Neural progenitor cell (in vitro differentiated cells): ENCODE results near the gene DHX34. TPM values are rescaled to one million over a fixed set of nuclear protein-coding genes. Genes with fewer than 3 reads are reported as not detected.

Experiments
- DNase-seq: peaks from one replicate; pipeline ENCODE4 v3.0.0-alpha.2; 2016; ENCODE audit warnings: low spot score
- H2AFZ ChIP-seq: fragments of 200-600 bp; sonication (generic); replicated peaks from 2 replicates; pipeline ENCODE4 v1.6.1; 2016; ENCODE audit warnings: antibody characterized with exemption
- H3F3A ChIP-seq: fragments of 200-600 bp; sonication (generic); 2 replicates; pipeline ENCODE4 v1.6.1; 2016; ENCODE audit warnings: antibody characterized with exemption, low read depth
- H3K27ac ChIP-seq: fragments of 200-600 bp; sonication (generic); 2 replicates; pipeline ENCODE4 v1.5.1; 2016; ENCODE audit warnings: mild to moderate bottlenecking
- H3K27me3 ChIP-seq: fragments of 200-600 bp; sonication (generic); 2 replicates; pipeline ENCODE4 v1.6.1; 2016; ENCODE audit warnings: mild to moderate bottlenecking, moderate library complexity
- H3K36me3 ChIP-seq: fragments of 200-600 bp; sonication (generic); 2 replicates; pipeline ENCODE4 v1.5.1; 2016
- H3K4me1 ChIP-seq: fragments of 200-600 bp; sonication (generic); 2 replicates; pipeline ENCODE4 v1.6.1; 2016; ENCODE audit warnings: mixed run types
- H3K4me2 ChIP-seq: fragments of 200-600 bp; sonication (generic); 2 replicates; pipeline ENCODE4 v1.6.1; 2016
- H3K4me3 ChIP-seq: fragments of 200-600 bp; sonication (generic); 2 replicates; pipeline ENCODE4 v1.5.1; 2016
- H3K79me2 ChIP-seq: fragments of 200-600 bp; sonication (generic); 2 replicates; pipeline ENCODE4 v1.6.1; 2016; ENCODE audit warnings: low read depth
- H3K9ac ChIP-seq: fragments of 200-600 bp; sonication (generic); 2 replicates; pipeline ENCODE4 v1.6.1; 2016
- H3K9me3 ChIP-seq: fragments of 200-600 bp; sonication (generic); 2 replicates; pipeline ENCODE4 v1.5.1; 2016; ENCODE audit warnings: low read depth
- H4K20me1 ChIP-seq: fragments of 200-600 bp; sonication (generic); 2 replicates; pipeline ENCODE4 v1.6.1; 2016; ENCODE audit warnings: low read depth
- H3K27ac Mint-ChIP-seq: 3 replicates; pipeline ENCODE4 v1.8.0; 2021; ENCODE audit warnings: mixed read lengths
- H3K27me3 Mint-ChIP-seq: 2 replicates; pipeline ENCODE4 v1.8.0; 2022; ENCODE audit warnings: low read depth, mild to moderate bottlenecking, inconsistent platforms, moderate library complexity, mixed read lengths; ENCODE audit not compliant: insufficient read depth
- H3K36me3 Mint-ChIP-seq: 3 replicates; pipeline ENCODE4 v1.8.0; 2021; ENCODE audit warnings: mixed read lengths
- H3K4me1 Mint-ChIP-seq: 3 replicates; pipeline ENCODE4 v1.8.0; 2021; ENCODE audit warnings: mixed read lengths
- H3K4me3 Mint-ChIP-seq: 3 replicates; pipeline ENCODE4 v1.8.0; 2021; ENCODE audit warnings: mild to moderate bottlenecking, moderate library complexity, mixed read lengths
- H3K9me3 Mint-ChIP-seq: 3 replicates; pipeline ENCODE4 v1.8.0; 2020; ENCODE audit warnings: mixed read lengths
- CTCF ChIP-seq: fragments of 200-600 bp; sonication (generic); IDR thresholded peaks from 2 replicates; pipeline ENCODE4 v1.5.1; 2017; ENCODE audit warnings: antibody characterized with exemption, mild to moderate bottlenecking
- EZH2 ChIP-seq: fragments of 200-600 bp; sonication (generic); IDR thresholded peaks from 2 replicates; pipeline ENCODE4 v1.6.1; 2017; ENCODE audit warnings: antibody characterized with exemption, mild to moderate bottlenecking, moderate library complexity
- EZH2phosphoT487 ChIP-seq: fragments of 200-600 bp; sonication (generic); IDR thresholded peaks from 2 replicates; pipeline ENCODE4 v1.6.1; 2017; ENCODE audit warnings: antibody characterized with exemption
- total RNA-seq: library from RNA; depleted of rRNA; stranded (reverse); fragments of >200 nt; gene quantifications from 2 replicates; pipeline ENCODE4 v1.2.3, GENCODE V29; 2015; ENCODE audit warnings: low replicate concordance

DHX34 gene
- total RNA-seq, 1 donor from 2014 or later: 12.3 TPM

GRCh38 chr19:47413941-47414340, 64.8 kb downstream of the DHX34 start:
- H3K27ac Mint-ChIP-seq: peak overlapping the region; percentile 46
- H3K9me3 ChIP-seq: no peaks in the 10 kb centered on the region
- peaks cover 19% of the 10 kb centered on the region for H3K27me3 ChIP-seq
- no peak for DNase-seq
- H3F3A ChIP-seq: peaks cover 18% of the 10 kb centered on the region
- peaks cover 10% of the 10 kb centered on the region for H3K4me1 ChIP-seq
- H2AFZ ChIP-seq: no peak overlapping the region
- H3K9ac ChIP-seq: no peak overlapping the region
- no peak overlapping the region for H3K4me2 ChIP-seq
- H3K4me3 Mint-ChIP-seq: no peak overlapping the region
- H3K36me3 Mint-ChIP-seq: peaks cover 19% of the 10 kb centered on the region
- peaks cover 14% of the 10 kb centered on the region for H3K4me1 Mint-ChIP-seq
- peaks cover 2% of the 10 kb centered on the region for H3K9me3 Mint-ChIP-seq
- no peaks in the 10 kb centered on the region for H3K79me2 ChIP-seq
- no peak overlapping the region for H3K27ac ChIP-seq
- TF ChIP-seq CTCF (no peak), EZH2phosphoT487 (no peak), EZH2 (no peak)
- peaks cover 23% of the 10 kb centered on the region for H3K27me3 Mint-ChIP-seq
- H3K4me3 ChIP-seq: no peak overlapping the region
- H3K36me3 ChIP-seq: no peaks in the 10 kb centered on the region
- H4K20me1 ChIP-seq: peaks cover 29% of the 10 kb centered on the region

- H3K4me1 Mint-ChIP-seq: peaks cover 14% of the 10 kb centered on the region
- Histone ChIP-seq H2AFZ (no peak overlapping the region), H3K9ac (no peak overlapping the region), H3K79me2 (no peaks in the 10 kb centered on the region), H3F3A (peaks cover 18% of the 10 kb centered on the region), H3K36me3 (no peaks in the 10 kb centered on the region), H3K4me1 (peaks cover 10% of the 10 kb centered on the region), H3K9me3 (no peaks in the 10 kb centered on the region), H4K20me1 (peaks cover 29% of the 10 kb centered on the region), H3K4me3 (no peak overlapping the region), H3K4me2 (no peak overlapping the region), H3K27me3 (peaks cover 22% of the 10 kb centered on the region), H3K27ac (no peak overlapping the region)
- TF ChIP-seq EZH2 (no peak), CTCF (peak; percentile 32)
- no peaks in the 10 kb centered on the region for H3K9me3 Mint-ChIP-seq
- H3K27ac Mint-ChIP-seq: peak overlapping the region; percentile 46
- H3K27me3 Mint-ChIP-seq: peaks cover 21% of the 10 kb centered on the region
- DNase-seq: peak; percentile 39
- peak overlapping the region; percentile 43 for H3K4me3 Mint-ChIP-seq
- peaks cover 15% of the 10 kb centered on the region for H3K36me3 Mint-ChIP-seq
These were observed 65.4 kb downstream of the DHX34 start for GRCh38 chr19:47414469-47414868.

GRCh38 chr19:47415953-47416642, 67.0 kb downstream of the DHX34 start:
- Mint-ChIP-seq H3K27ac (no peak overlapping the region), H3K4me1 (peaks cover 28% of the 10 kb centered on the region), H3K4me3 (peak overlapping the region; percentile 48), H3K36me3 (peaks cover 15% of the 10 kb centered on the region), H3K27me3 (peaks cover 25% of the 10 kb centered on the region), H3K9me3 (no peaks in the 10 kb centered on the region)
- no peaks in the 10 kb centered on the region for H3K9me3 ChIP-seq
- H4K20me1 ChIP-seq: peaks cover 29% of the 10 kb centered on the region
- peaks cover 38% of the 10 kb centered on the region for H3K27me3 ChIP-seq
- H3K4me1 ChIP-seq: peaks cover 24% of the 10 kb centered on the region
- H3F3A ChIP-seq: peaks cover 20% of the 10 kb centered on the region
- no peak overlapping the region for H3K27ac ChIP-seq
- no peaks in the 10 kb centered on the region for H3K79me2 ChIP-seq
- H2AFZ ChIP-seq: no peak overlapping the region
- H3K9ac ChIP-seq: no peak overlapping the region
- H3K4me3 ChIP-seq: no peak overlapping the region
- no peaks in the 10 kb centered on the region for H3K36me3 ChIP-seq
- H3K4me2 ChIP-seq: no peak overlapping the region
- TF ChIP-seq EZH2: no peak
- TF ChIP-seq CTCF: no peak
- no peak for TF ChIP-seq EZH2phosphoT487
- no peak for DNase-seq
